ENCODE results near the gene PDGFA.

Gene PDGFA

DNA sequence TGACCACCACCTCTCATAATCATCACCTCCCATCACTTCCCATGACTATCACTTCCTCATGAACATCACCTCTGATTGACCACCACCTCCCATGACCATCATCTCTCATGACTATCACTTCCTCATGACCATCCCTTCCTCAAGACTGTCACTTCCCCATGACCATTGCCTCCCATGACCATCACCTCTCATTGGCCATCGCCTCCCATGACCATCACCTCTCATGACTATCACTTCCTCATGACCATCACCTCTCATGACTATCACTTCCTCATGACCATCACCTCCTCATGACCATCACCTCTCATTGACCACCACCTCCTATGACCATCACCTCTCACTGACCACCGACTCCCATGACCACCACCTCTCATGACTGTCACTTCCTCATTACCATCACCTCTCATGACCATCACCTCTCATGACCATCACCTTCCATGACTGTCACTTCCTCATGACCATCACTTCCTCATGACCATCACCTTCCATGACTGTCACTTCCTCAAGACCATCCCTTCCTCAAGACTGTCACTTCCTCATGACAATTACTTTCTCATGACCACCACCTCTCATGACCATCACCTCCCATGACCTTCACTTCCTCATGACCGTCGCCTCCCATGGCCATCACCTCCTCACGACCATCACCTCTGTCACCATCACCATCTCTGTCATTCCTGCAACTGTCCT, 51.6 kb downstream of the PDGFA start:
- DNase-seq (ENCODE audit: low spot score), result no peak

GRCh38 chr7:467393-467828, 52.2 kb downstream of the PDGFA start:
- DNase-seq (ENCODE audit: low spot score), result no peak
- Histone ChIP-seq H3K27ac (no peak overlapping the region), H3K4me3 (no peak overlapping the region)
- no peak for TF ChIP-seq CTCF (IDR thresholded peaks at IDR 0.05)

More for the DNA sequence above, 51.6 kb downstream of the PDGFA start:
- Histone ChIP-seq H3K27ac (no peak overlapping the region), H3K4me3 (no peak overlapping the region)
- TF ChIP-seq CTCF (IDR thresholded peaks at IDR 0.05), result no peak

GRCh38 chr7:466465-467191, 53.0 kb downstream of the PDGFA start:
- Histone ChIP-seq H3K4me3 (no peak overlapping the region), H3K27ac (no peak overlapping the region)
- DNase-seq (ENCODE audit: low spot score), result no peak
- TF ChIP-seq CTCF (IDR thresholded peaks at IDR 0.05), result no peak

DNA sequence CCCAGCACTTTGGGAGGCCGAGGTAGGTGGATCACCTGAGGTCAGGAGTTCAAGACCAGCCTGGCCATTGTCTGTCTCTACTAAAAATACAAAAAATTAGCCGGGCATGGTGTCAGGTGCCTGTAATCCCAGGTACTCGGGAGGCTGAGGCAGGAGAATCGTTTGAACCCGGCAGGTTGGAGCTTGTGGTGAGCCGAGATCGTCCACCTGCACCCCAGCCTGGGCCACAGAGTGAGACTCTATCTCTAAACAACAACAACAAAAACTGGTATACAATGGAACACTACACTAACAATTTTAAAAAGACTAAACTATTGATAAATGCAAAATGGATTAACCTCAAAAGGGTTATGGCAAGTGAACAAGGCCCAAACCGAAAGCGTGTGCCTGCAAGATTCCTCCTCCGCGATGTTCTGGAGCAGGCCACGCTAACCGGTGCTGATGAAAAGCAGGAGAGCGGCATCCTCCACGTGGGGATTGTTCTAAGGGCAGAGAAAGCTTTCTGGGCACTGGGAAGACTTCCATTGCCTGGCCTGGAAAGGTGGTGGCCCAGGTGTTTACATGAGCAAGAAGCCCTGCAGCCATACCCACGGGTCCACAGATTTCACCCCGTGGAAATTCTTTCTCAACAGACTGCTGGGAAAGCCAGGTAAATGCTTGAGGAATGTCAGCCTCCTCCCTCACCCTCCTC, 53.8 kb downstream of the PDGFA start:
- DNase-seq (ENCODE audit: low spot score), result no peak
- H3K27ac ChIP-seq, result no peak overlapping the region
- TF ChIP-seq CTCF (IDR thresholded peaks at IDR 0.05), result no peak
- no peak overlapping the region for H3K4me3 ChIP-seq

DNA sequence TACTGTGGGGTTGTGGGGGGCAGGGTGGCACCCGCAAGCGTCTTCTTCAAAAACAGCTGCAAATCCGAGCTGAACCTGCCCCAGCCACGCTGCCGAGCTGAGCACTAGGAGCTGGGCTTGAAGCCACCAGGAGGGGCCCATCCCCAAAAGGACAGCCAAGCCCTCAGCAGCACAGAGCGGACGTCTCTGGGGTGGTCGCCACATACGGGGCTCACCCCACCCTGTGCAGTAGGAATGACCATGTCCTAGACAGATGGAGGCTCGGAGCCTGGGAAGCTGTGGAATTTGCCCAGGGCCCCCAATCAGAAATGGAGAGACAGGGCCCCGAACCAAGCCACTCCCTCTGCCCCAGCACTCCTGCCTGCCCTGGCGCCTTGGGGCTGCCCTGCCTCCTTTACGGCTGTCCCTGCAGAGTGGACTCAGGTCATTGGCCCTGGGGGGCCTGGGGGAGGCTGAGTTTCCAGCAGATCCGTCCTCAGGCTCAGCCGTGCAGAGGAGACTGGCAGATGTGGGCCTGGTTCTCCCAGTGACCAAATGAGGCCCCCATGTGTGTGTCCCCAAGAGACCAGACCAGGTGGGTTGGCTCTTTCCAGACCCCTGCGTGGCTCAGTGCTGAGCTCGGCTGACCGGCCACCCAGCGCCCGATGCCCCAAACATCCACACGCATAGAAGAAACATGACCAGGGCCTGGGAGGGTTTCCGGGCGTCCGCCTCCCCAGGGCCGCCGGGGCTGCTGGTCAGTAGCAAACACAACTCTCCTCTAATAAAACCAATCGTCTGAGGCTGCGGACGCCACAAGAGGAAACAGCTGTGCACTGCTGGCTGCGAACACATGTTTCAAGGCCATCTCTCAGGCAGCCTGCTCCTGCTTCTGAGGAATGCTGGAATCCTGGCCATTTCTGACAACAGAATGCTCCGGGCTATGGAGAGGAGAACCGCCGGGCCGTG, 54.9 kb downstream of the PDGFA start:
- no peak overlapping the region for H3K4me3 ChIP-seq
- no peak for DNase-seq (ENCODE audit: low spot score)
- H3K27ac ChIP-seq, result no peak overlapping the region
- TF ChIP-seq CTCF (IDR thresholded peaks at IDR 0.05), result no peak

GRCh38 chr7:463817-464453, 55.7 kb downstream of the PDGFA start:
- no peak overlapping the region for H3K4me3 ChIP-seq
- H3K27ac ChIP-seq, result no peak overlapping the region
- DNase-seq (ENCODE audit: low spot score), result no peak
- TF ChIP-seq CTCF (IDR thresholded peaks at IDR 0.05), result no peak
